ENCODE measurements around the gene TRIM28.

- no peak for TF ChIP-seq POLR2AphosphoS5 (IDR thresholded peaks at IDR 0.05)
- no peak for TF ChIP-seq CTCF (IDR thresholded peaks at IDR 0.05)
Measured at GRCh38 chr19:58515259-58515658, 28.6 kb upstream of the TRIM28 start.

All from stomach (tissue), 4 donors.